Testis (tissue), 3 donors: Measurements from ENCODE around the gene SERPINB8. TPM values are rescaled to one million over a fixed set of nuclear protein-coding genes. Genes with fewer than 3 reads are reported as not detected.
"Not testable (repeated sequence)": the region's sequence is repeated elsewhere in the genome, so short reads cannot be mapped to it uniquely, and the experiment has no call there.

ENCODE experiments used
- DNase-seq: peaks from one replicate; pipeline ENCODE4 v3.0.0-alpha.2; 2019
- H3K27ac ChIP-seq, 2 donors: fragments of 200-600 bp; sonication (generic); one replicate each; pipeline ENCODE4 v1.5.1; 2019
- H3K27me3 ChIP-seq: fragments of 200-600 bp; sonication (generic); one replicate; pipeline ENCODE4 v1.5.1; 2019
- H3K36me3 ChIP-seq: fragments of 200-600 bp; sonication (generic); one replicate; pipeline ENCODE4 v1.5.1; 2017; ENCODE audit warnings: low read depth; ENCODE audit errors: missing control alignments
- H3K4me1 ChIP-seq: fragments of 200-600 bp; sonication (generic); one replicate; pipeline ENCODE4 v1.5.1; 2019
- H3K4me3 ChIP-seq, 2 donors: fragments of 200-600 bp; sonication (generic); one replicate each; pipeline ENCODE4 v1.5.1; 2017 to 2019
- H3K9me3 ChIP-seq: fragments of 200-600 bp; sonication (generic); one replicate; pipeline ENCODE4 v1.5.1; 2017
- POLR2A ChIP-seq: fragments of 450-650 bp; IDR thresholded peaks from one replicate; pipeline ENCODE4 v1.6.1; 2017; ENCODE audit warnings: antibody characterized with exemption, mild to moderate bottlenecking, moderate library complexity
- WGBS, 2 donors: methylation state at CpG; one replicate each; pipeline ENCODE4 v1.1.5; 2018; 5-methylcytosine and 5-hydroxymethylcytosine counted together
- intact Hi-C: fragments of 100-400 bp; cut with DNase I; formaldehyde crosslinking; loops from one replicate; pipeline ENCODE4 v1.15.1; 2023; ENCODE audit warnings: low total_unique reads
- polyA plus RNA-seq: library from polyadenylated mRNA; stranded (reverse); fragments of 350-450 nt; fragmentation: Illumina TruSeq; extraction: RNeasy Lipid Tissue Mini Kit (QIAGEN cat#74804); gene quantifications from one replicate; pipeline ENCODE4 v1.2.3, GENCODE V29; 2014; ENCODE audit warnings: low read depth, low replicate concordance; ENCODE audit not compliant: insufficient read depth
- total RNA-seq, 2 donors: library from RNA; depleted of rRNA; stranded (reverse); fragments of >200 nt; gene quantifications; one replicate each; pipeline ENCODE4 v1.2.3, GENCODE V29; 2016
- TF ChIP-seq, protein P1 (sequence below), 3 experiments: fragments of 450-650 bp in 2 of 3; fragments of 200-600 bp in 1 of 3; sonication (generic) in 1 of 3; IDR thresholded peaks; one replicate each; pipeline ENCODE4 v1.5.1; 2016 to 2019; ENCODE audit warnings: antibody characterized with exemption in 3 of 3, mild to moderate bottlenecking in 2 of 3, moderate library complexity in 1 of 3

SERPINB8 gene
- total and polyA plus RNA-seq, 3 donors from 2014 or later = 4.9 to 7.2 (median 5.0) TPM

DNA sequence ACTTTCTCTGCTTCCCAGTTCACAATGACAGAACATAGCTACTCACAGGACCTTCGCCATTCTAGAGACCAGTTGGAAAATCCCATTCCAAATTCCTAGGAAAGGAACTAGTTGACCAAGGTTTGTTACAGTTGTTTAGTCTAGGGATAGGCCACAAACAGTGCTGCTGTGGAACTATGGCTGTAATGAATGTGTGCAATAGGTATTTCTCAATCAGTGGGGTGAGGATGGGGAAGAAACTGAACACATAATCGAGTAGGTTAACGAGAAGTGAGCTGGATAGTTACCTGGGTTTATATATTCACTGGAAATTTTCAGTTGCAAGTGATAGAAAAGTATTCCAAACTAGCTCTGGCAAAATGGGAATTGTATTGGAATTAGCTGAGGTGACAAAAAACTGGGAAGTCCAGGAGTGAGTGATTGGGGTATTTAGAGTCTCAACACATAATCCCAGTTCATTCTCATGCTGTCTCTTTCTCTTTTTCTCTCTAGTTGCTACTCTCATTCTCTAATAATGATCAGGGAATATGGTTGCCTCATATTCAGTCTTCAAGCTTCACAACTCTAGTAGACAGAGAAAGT is 39.0 kb upstream of the SERPINB8 start:
- TF ChIP-seq, protein P1, sequence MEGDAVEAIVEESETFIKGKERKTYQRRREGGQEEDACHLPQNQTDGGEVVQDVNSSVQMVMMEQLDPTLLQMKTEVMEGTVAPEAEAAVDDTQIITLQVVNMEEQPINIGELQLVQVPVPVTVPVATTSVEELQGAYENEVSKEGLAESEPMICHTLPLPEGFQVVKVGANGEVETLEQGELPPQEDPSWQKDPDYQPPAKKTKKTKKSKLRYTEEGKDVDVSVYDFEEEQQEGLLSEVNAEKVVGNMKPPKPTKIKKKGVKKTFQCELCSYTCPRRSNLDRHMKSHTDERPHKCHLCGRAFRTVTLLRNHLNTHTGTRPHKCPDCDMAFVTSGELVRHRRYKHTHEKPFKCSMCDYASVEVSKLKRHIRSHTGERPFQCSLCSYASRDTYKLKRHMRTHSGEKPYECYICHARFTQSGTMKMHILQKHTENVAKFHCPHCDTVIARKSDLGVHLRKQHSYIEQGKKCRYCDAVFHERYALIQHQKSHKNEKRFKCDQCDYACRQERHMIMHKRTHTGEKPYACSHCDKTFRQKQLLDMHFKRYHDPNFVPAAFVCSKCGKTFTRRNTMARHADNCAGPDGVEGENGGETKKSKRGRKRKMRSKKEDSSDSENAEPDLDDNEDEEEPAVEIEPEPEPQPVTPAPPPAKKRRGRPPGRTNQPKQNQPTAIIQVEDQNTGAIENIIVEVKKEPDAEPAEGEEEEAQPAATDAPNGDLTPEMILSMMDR (IDR thresholded peaks at IDR 0.05) = no peak
- no peak for TF ChIP-seq POLR2A
- H3K9me3 ChIP-seq = no peaks in the 10 kb centered on the region
- intact Hi-C loops = no loop called here

DNA sequence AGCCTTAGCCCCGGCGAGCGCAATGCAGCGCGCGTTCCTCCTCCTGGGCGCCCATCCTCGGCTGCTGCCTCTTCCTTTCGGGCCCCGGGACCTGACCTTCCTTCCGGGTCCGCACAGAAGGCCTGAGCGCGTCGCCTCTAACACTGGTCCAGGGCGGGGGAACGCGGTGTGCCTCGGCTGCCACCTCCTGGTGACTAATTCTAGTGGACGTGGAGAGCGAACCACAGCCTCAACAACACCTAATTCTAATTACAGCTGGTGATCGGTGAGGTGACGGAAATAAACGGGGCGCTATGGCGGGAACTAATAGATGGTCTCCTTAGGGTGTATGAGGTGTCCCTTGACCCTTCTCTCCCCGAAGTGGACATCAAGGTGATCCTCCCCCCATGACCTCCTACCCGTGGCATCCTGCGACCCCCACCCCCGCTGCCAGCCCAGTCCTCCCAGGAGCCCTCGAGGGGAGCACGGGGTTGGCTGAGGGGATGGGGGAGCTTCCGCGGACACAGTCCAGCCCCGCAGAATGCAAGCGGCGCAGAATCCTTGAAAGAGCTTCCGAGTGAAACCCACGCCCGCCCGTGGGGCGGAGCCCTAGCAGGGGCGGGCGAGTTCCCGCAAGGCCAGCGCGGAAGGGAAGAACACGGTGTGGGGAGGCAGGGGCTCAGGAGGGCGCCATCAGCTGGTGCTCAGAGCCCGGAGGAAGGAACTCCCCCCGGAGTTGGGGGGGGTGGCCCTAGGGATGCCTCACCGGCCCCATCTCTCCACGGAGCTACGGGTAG is 33.5 kb upstream of the SERPINB8 start:
- Histone ChIP-seq H3K27me3 (no peaks in the 10 kb centered on the region), H3K4me3 (peak overlapping the region; percentile 34 to 47), H3K36me3 (no peaks in the 10 kb centered on the region), H3K4me1 (no peaks in the 10 kb centered on the region), H3K27ac (no peak overlapping the region), H3K9me3 (no peaks in the 10 kb centered on the region)
- intact Hi-C loops = no loop called here
- 1 to 2% methylated on average over 15 to 49 of the region's 54 CpGs for WGBS, 2 donors
- no peak for TF ChIP-seq POLR2A
- TF ChIP-seq, protein P1 (IDR thresholded peaks at IDR 0.05) = peak; percentile 38 to 50 (median 41)
- DNase-seq = peak; percentile 87

More for the DNA sequence above, 39.0 kb upstream of the SERPINB8 start:
- DNase-seq = no peak
- Histone ChIP-seq H3K36me3 (no peaks in the 10 kb centered on the region), H3K4me1 (no peaks in the 10 kb centered on the region), H3K27me3 (no peaks in the 10 kb centered on the region), H3K27ac (no peak overlapping the region), H3K4me3 (no peak overlapping the region)
- 79 to 97% methylated on average over 3 of the region's 3 CpGs for WGBS, 2 donors

DNA sequence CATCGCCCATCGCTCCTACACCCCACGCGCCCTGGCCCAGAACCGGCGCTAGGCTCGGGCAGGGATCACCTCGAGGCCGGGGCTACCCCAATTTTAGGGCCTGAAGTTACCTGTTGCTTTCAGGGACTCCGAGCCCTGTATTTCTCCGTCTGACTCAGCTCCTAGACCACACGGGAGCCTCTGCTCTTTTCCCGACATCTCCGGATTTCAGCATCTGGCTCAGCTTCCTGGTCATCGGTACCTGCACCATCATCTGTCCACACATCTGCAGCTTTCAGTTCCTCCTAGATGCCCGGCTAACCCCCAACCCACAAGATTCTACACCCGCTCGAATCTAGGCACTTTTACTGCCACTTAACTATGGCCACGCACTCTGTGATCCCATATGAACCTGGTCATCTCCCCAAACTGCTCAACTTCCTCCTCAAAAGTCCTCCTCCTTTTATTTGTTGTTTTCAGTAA is 32.9 kb upstream of the SERPINB8 start:
- no peaks in the 10 kb centered on the region for H3K36me3 ChIP-seq
- no peaks in the 10 kb centered on the region for H3K27me3 ChIP-seq
- no peak overlapping the region for H3K27ac ChIP-seq
- 40 to 42% methylated on average over 10 to 19 of the region's 19 CpGs for WGBS, 2 donors
- DNase-seq = no peak
- peak overlapping the region; percentile 34 to 47 for H3K4me3 ChIP-seq
- H3K9me3 ChIP-seq = no peaks in the 10 kb centered on the region
- TF ChIP-seq POLR2A = no peak
- TF ChIP-seq, protein P1 (IDR thresholded peaks at IDR 0.05) = no peak
- intact Hi-C loops = no loop called here
- no peaks in the 10 kb centered on the region for H3K4me1 ChIP-seq

DNA sequence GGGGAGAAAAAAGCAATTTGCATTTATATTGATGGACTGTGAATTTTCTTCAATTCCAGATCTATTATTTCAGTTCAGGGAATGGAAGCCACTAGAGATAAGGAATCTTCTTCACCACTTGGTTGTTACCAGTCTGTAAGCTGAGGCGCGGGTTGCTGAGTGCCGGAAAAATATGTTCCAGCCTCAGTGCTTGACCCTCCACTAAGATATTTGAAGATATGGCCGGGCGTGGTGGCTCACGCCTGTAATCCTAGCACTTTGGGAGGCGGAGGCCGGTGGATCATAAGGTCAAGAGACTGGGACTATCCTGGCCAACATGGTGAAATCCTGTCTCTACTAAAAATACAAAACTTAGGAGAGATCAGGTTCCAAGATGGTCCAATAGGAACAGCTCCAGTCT is 29.9 kb upstream of the SERPINB8 start:
- intact Hi-C loops = no loop called here
- no peak for DNase-seq
- Histone ChIP-seq H3K4me1 (no peaks in the 10 kb centered on the region), H3K27me3 (no peaks in the 10 kb centered on the region), H3K4me3 (no peak overlapping the region), H3K9me3 (no peaks in the 10 kb centered on the region), H3K27ac (no peak overlapping the region), H3K36me3 (no peaks in the 10 kb centered on the region)
- TF ChIP-seq POLR2A = no peak
- TF ChIP-seq, protein P1 (IDR thresholded peaks at IDR 0.05) = no peak
- whole genome bisulfite sequencing, 2 donors = 57 to 83% methylated on average over 7 to 8 of the region's 8 CpGs

DNA sequence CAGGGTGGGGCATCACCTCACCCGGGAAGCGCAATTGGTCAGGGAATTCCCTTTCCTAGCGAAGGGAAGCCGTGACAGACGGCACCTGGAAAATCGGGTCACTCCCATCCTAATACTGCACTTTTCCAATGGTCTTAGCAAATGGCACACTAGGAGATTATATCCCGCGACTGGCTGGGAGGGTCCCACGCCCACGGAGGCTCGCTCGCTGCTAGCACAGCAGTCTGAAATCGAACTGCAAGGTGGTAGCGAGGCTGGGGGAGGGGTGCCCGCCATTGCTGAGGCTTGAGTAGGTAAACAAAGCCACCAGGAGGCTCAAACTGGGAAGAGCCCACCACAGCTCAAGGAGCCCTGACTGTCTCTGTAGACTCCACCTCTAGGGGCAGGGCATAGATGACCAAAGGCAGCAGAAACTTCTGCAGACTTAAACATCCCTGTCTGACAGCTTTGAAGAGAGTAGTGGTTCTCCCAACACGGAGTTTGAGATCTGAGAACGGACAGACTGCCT is 29.3 kb upstream of the SERPINB8 start:
- H3K27ac ChIP-seq, H3K4me1 ChIP-seq, DNase-seq, H3K36me3 ChIP-seq, H3K27me3 ChIP-seq, H3K9me3 ChIP-seq, intact Hi-C loops, H3K4me3 ChIP-seq: not testable (repeated sequence)
- 53 to 75% methylated on average over 16 to 17 of the region's 17 CpGs for WGBS, 2 donors
